ENCODE data around the gene ZNF775. TPM values are rescaled to one million over a fixed set of nuclear protein-coding genes. Genes with fewer than 3 reads are reported as not detected.
A peak's percentile ranks its signal among the peaks of the same experiment; 100 is the strongest.

ZNF775 gene
- total and polyA plus RNA-seq, 9 donors: 5.4 to 8.0 (median 6.2) TPM

GRCh38 chr7:150374026-150374425 is 5.1 kb upstream of the ZNF775 start:
- no peak overlapping the region for H3K4me3 ChIP-seq (ENCODE audit: low read length)
- peaks cover 45% of the 10 kb centered on the region for H3K4me1 ChIP-seq (ENCODE audit: control insufficient read depth, insufficient read depth, low read length)
- 100% methylated on average over 2 of the region's 4 CpGs for WGBS (ENCODE audit: insufficient coverage)
- no peak for DNase-seq
- no peaks in the 10 kb centered on the region for H3K9me3 ChIP-seq (replicated peaks; ENCODE audit: control insufficient read depth, low read depth, low read length)
- no peaks in the 10 kb centered on the region for H3K27me3 ChIP-seq (ENCODE audit: control insufficient read depth, insufficient read depth, low read length)
- H3K27ac ChIP-seq (ENCODE audit: low read length): no peak overlapping the region
- peaks cover 49% of the 10 kb centered on the region for H3K36me3 ChIP-seq (ENCODE audit: control insufficient read depth, insufficient read depth, low read length)

- no CpG with 5 or more reads among the region's 5 CpGs for WGBS (ENCODE audit: insufficient coverage)
- no peak for DNase-seq
- Histone ChIP-seq H3K27ac (ENCODE audit: low read length) (no peak overlapping the region), H3K36me3 (ENCODE audit: control insufficient read depth, insufficient read depth, low read length) (peaks cover 47% of the 10 kb centered on the region), H3K27me3 (ENCODE audit: control insufficient read depth, insufficient read depth, low read length) (no peaks in the 10 kb centered on the region), H3K9me3 (replicated peaks; ENCODE audit: control insufficient read depth, low read depth, low read length) (no peaks in the 10 kb centered on the region), H3K4me1 (ENCODE audit: control insufficient read depth, insufficient read depth, low read length) (peaks cover 42% of the 10 kb centered on the region), H3K4me3 (ENCODE audit: low read length) (no peak overlapping the region)
Observed at GRCh38 chr7:150374472-150374871, 4.7 kb upstream of the ZNF775 start.

GRCh38 chr7:150375662-150376521 is 3.2 kb upstream of the ZNF775 start:
- WGBS (ENCODE audit: insufficient coverage): 60% methylated on average over 4 of the region's 10 CpGs

GRCh38 chr7:150376560-150376959 is 2.6 kb upstream of the ZNF775 start:
- 64% methylated on average over 6 of the region's 6 CpGs for WGBS (ENCODE audit: insufficient coverage)
- H3K36me3 ChIP-seq (ENCODE audit: control insufficient read depth, insufficient read depth, low read length): peaks cover 27% of the 10 kb centered on the region
- H3K27ac ChIP-seq (ENCODE audit: low read length): peak overlapping the region; percentile 71
- DNase-seq: no peak
- no peaks in the 10 kb centered on the region for H3K9me3 ChIP-seq (replicated peaks; ENCODE audit: control insufficient read depth, low read depth, low read length)
- H3K4me1 ChIP-seq (ENCODE audit: control insufficient read depth, insufficient read depth, low read length): peaks cover 46% of the 10 kb centered on the region
- no peaks in the 10 kb centered on the region for H3K27me3 ChIP-seq (ENCODE audit: control insufficient read depth, insufficient read depth, low read length)
- H3K4me3 ChIP-seq (ENCODE audit: low read length): no peak overlapping the region

More at GRCh38 chr7:150375662-150376521, 3.2 kb upstream of the ZNF775 start:
- Histone ChIP-seq H3K27ac (ENCODE audit: low read length) (peak overlapping the region; percentile 71), H3K27me3 (ENCODE audit: control insufficient read depth, insufficient read depth, low read length) (no peaks in the 10 kb centered on the region), H3K9me3 (replicated peaks; ENCODE audit: control insufficient read depth, low read depth, low read length) (no peaks in the 10 kb centered on the region), H3K36me3 (ENCODE audit: control insufficient read depth, insufficient read depth, low read length) (peaks cover 33% of the 10 kb centered on the region), H3K4me3 (ENCODE audit: low read length) (no peak overlapping the region), H3K4me1 (ENCODE audit: control insufficient read depth, insufficient read depth, low read length) (peaks cover 40% of the 10 kb centered on the region)
- no peak for DNase-seq

GRCh38 chr7:150377196-150377595 is 1.9 kb upstream of the ZNF775 start:
- no peaks in the 10 kb centered on the region for H3K9me3 ChIP-seq (replicated peaks; ENCODE audit: control insufficient read depth, low read depth, low read length)
- H3K27me3 ChIP-seq (ENCODE audit: control insufficient read depth, insufficient read depth, low read length): no peaks in the 10 kb centered on the region
- H3K4me1 ChIP-seq (ENCODE audit: control insufficient read depth, insufficient read depth, low read length): peaks cover 52% of the 10 kb centered on the region
- peak overlapping the region; percentile 71 for H3K27ac ChIP-seq (ENCODE audit: low read length)
- peaks cover 25% of the 10 kb centered on the region for H3K36me3 ChIP-seq (ENCODE audit: control insufficient read depth, insufficient read depth, low read length)
- DNase-seq: peak; percentile 61
- no peak overlapping the region for H3K4me3 ChIP-seq (ENCODE audit: low read length)
- no CpG with 5 or more reads among the region's 3 CpGs for WGBS (ENCODE audit: insufficient coverage)

- Histone ChIP-seq H3K9me3 (replicated peaks; ENCODE audit: control insufficient read depth, low read depth, low read length) (no peaks in the 10 kb centered on the region), H3K36me3 (ENCODE audit: control insufficient read depth, insufficient read depth, low read length) (peaks cover 21% of the 10 kb centered on the region), H3K27me3 (ENCODE audit: control insufficient read depth, insufficient read depth, low read length) (no peaks in the 10 kb centered on the region), H3K4me3 (ENCODE audit: low read length) (no peak overlapping the region), H3K27ac (ENCODE audit: low read length) (peak overlapping the region; percentile 94), H3K4me1 (ENCODE audit: control insufficient read depth, insufficient read depth, low read length) (peaks cover 56% of the 10 kb centered on the region)
- no CpG with 5 or more reads among the region's 4 CpGs for WGBS (ENCODE audit: insufficient coverage)
- DNase-seq: no peak
Observed at GRCh38 chr7:150377635-150378034, 1.5 kb upstream of the ZNF775 start.

- H3K27ac ChIP-seq (ENCODE audit: low read length): peak overlapping the region; percentile 94
- peaks cover 14% of the 10 kb centered on the region for H3K36me3 ChIP-seq (ENCODE audit: control insufficient read depth, insufficient read depth, low read length)
- DNase-seq: peak; percentile 65
- 2% methylated on average over 18 of the region's 32 CpGs for WGBS (ENCODE audit: insufficient coverage)
- H3K27me3 ChIP-seq (ENCODE audit: control insufficient read depth, insufficient read depth, low read length): no peaks in the 10 kb centered on the region
- H3K9me3 ChIP-seq (replicated peaks; ENCODE audit: control insufficient read depth, low read depth, low read length): no peaks in the 10 kb centered on the region
- peaks cover 55% of the 10 kb centered on the region for H3K4me1 ChIP-seq (ENCODE audit: control insufficient read depth, insufficient read depth, low read length)
- H3K4me3 ChIP-seq (ENCODE audit: low read length): peak overlapping the region; percentile 80
Observed at GRCh38 chr7:150378115-150378852, 846 bp upstream of the ZNF775 start.

- Histone ChIP-seq H3K9me3 (replicated peaks; ENCODE audit: control insufficient read depth, low read depth, low read length) (no peaks in the 10 kb centered on the region), H3K27ac (ENCODE audit: low read length) (peak overlapping the region; percentile 87), H3K36me3 (ENCODE audit: control insufficient read depth, insufficient read depth, low read length) (peaks cover under 1% of the 10 kb centered on the region), H3K4me1 (ENCODE audit: control insufficient read depth, insufficient read depth, low read length) (peaks cover 66% of the 10 kb centered on the region), H3K4me3 (ENCODE audit: low read length) (peak overlapping the region; percentile 74), H3K27me3 (ENCODE audit: control insufficient read depth, insufficient read depth, low read length) (no peaks in the 10 kb centered on the region)
- no peak for DNase-seq
- WGBS (ENCODE audit: insufficient coverage): under 1% methylated on average over 49 of the region's 52 CpGs
Observed at GRCh38 chr7:150379441-150380379, 580 bp downstream of the ZNF775 start.

GRCh38 chr7:150380463-150380862 is 1.3 kb downstream of the ZNF775 start:
- Histone ChIP-seq H3K9me3 (replicated peaks; ENCODE audit: control insufficient read depth, low read depth, low read length) (no peaks in the 10 kb centered on the region), H3K27ac (ENCODE audit: low read length) (no peak overlapping the region), H3K27me3 (ENCODE audit: control insufficient read depth, insufficient read depth, low read length) (no peaks in the 10 kb centered on the region), H3K4me3 (ENCODE audit: low read length) (no peak overlapping the region), H3K4me1 (ENCODE audit: control insufficient read depth, insufficient read depth, low read length) (peaks cover 74% of the 10 kb centered on the region), H3K36me3 (ENCODE audit: control insufficient read depth, insufficient read depth, low read length) (no peaks in the 10 kb centered on the region)
- no peak for DNase-seq
- 75% methylated on average over 9 of the region's 11 CpGs for WGBS (ENCODE audit: insufficient coverage)

Data from muscle of leg (tissue), 11 donors.